ENCODE measurements around the gene PKIG.

DNA sequence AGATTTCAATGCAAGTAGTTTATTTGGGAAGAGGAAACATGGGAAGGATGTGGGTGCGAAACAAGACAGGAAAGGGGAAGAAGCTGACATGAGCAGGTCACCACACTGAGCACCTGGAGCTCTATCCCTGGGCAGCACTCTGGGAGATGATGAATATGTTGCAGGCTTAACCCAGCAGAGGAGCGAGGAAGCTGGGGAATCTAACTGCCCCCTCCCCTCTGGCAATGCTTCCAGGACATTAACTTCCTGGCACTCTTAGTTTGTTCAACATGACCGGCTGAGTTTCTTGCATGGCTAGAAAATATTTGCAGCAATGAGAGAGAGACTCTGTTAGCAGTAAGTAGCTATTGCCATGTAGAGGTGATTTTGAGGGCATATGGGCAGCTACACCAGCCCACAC lies 74.1 kb downstream of the PKIG start:
- TF ChIP-seq, protein P1, sequence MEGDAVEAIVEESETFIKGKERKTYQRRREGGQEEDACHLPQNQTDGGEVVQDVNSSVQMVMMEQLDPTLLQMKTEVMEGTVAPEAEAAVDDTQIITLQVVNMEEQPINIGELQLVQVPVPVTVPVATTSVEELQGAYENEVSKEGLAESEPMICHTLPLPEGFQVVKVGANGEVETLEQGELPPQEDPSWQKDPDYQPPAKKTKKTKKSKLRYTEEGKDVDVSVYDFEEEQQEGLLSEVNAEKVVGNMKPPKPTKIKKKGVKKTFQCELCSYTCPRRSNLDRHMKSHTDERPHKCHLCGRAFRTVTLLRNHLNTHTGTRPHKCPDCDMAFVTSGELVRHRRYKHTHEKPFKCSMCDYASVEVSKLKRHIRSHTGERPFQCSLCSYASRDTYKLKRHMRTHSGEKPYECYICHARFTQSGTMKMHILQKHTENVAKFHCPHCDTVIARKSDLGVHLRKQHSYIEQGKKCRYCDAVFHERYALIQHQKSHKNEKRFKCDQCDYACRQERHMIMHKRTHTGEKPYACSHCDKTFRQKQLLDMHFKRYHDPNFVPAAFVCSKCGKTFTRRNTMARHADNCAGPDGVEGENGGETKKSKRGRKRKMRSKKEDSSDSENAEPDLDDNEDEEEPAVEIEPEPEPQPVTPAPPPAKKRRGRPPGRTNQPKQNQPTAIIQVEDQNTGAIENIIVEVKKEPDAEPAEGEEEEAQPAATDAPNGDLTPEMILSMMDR (conservative IDR thresholded peaks at IDR 0.05), result no peak
- no peak for TF ChIP-seq EZH2 (IDR thresholded peaks at IDR 0.05; ENCODE audit: low read depth)
